DND-41 (cell line): ENCODE results near the gene COX5B.

ENCODE experiments used
- CTCF ChIP-seq: IDR thresholded peaks from 2 replicates; pipeline ENCODE4 v1.5.1; 2012; ENCODE audit warnings: borderline replicate concordance, low read length, moderate library complexity, mild to moderate bottlenecking; ENCODE audit not compliant: poor library complexity, severe bottlenecking; ENCODE audit errors: extremely low read depth
- EZH2 ChIP-seq: IDR thresholded peaks from 3 replicates; pipeline ENCODE4 v1.6.1; 2012; ENCODE audit warnings: borderline replicate concordance, low read depth, mild to moderate bottlenecking, moderate library complexity, low read length, inconsistent platforms; ENCODE audit not compliant: severe bottlenecking

GRCh38 chr2:97670471-97670870 is 24.6 kb downstream of the COX5B start:
- TF ChIP-seq CTCF: no peak
- TF ChIP-seq EZH2: no peak
